UCSD-AML1 (cell line): ENCODE results near the gene TMEM121.

ENCODE experiments used
- DNase-seq: peaks from one replicate; lab custom pipeline; 2025; ENCODE audit not compliant: unreplicated experiment; lab: John Stamatoyannopoulos, UW

Gene TMEM121

GRCh38 chr14:105497671-105498429 lies 28.5 kb upstream of the TMEM121 start:
- DNase-seq, result no peak

GRCh38 chr14:105498430-105499255 lies 27.7 kb upstream of the TMEM121 start:
- DNase-seq, result no peak

- DNase-seq, result no peak
Observed at GRCh38 chr14:105499256-105500035, 26.9 kb upstream of the TMEM121 start.

GRCh38 chr14:105500036-105500725 lies 26.2 kb upstream of the TMEM121 start:
- DNase-seq, result no peak

- DNase-seq, result no peak
Observed at GRCh38 chr14:105500726-105501101, 25.7 kb upstream of the TMEM121 start.

- no peak for DNase-seq
Observed at GRCh38 chr14:105501504-105502291, 24.7 kb upstream of the TMEM121 start.

- DNase-seq, result no peak
Observed at GRCh38 chr14:105502446-105503295, 23.7 kb upstream of the TMEM121 start.

GRCh38 chr14:105503296-105503640 lies 23.1 kb upstream of the TMEM121 start:
- DNase-seq, result no peak

- DNase-seq, result no peak
Observed at GRCh38 chr14:105503935-105504692, 22.3 kb upstream of the TMEM121 start.

GRCh38 chr14:105505101-105505500 lies 21.3 kb upstream of the TMEM121 start:
- no peak for DNase-seq

- DNase-seq, result no peak
Observed at GRCh38 chr14:105507247-105507646, 19.1 kb upstream of the TMEM121 start.

- DNase-seq, result no peak
Observed at GRCh38 chr14:105508069-105508468, 18.3 kb upstream of the TMEM121 start.

- DNase-seq, result no peak
Observed at GRCh38 chr14:105508601-105509000, 17.8 kb upstream of the TMEM121 start.

GRCh38 chr14:105517096-105517495 lies 9.3 kb upstream of the TMEM121 start:
- DNase-seq, result no peak

GRCh38 chr14:105519946-105520698 lies 6.3 kb upstream of the TMEM121 start:
- DNase-seq, result no peak

GRCh38 chr14:105525326-105525725 lies 1.1 kb upstream of the TMEM121 start:
- no peak for DNase-seq

GRCh38 chr14:105526776-105527380 lies 495 bp downstream of the TMEM121 start:
- no peak for DNase-seq
